GM12872 (cell line): ENCODE measurements around the gene POLR3GL.
A peak's percentile ranks its signal among the peaks of the same experiment; 100 is the strongest.

Experiments
- TF ChIP-seq, protein P1 (sequence below): IDR thresholded peaks from 3 replicates; pipeline ENCODE4 v1.5.1; 2011; ENCODE audit warnings: low read depth, mild to moderate bottlenecking, low read length, moderate library complexity; ENCODE audit not compliant: insufficient read depth

Gene POLR3GL

DNA sequence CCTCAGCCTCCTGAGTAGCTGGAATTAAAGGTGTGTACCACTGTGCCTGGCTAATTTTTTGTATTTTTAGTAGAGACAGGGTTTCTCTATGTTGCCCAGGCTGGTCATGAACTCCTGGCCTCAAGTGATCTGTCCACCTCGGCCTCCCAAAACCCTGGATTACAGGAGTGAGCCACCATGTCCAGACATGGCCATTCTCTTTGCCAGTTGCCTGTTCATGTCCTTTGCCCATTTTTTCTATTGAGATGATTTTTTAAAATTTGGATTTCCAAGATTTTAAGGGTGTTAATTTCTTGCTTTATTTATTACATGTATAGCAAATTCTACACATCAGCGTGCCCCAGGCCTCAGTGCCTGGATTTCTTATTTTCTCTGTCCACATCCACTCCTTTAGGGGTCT is 2.8 kb downstream of the POLR3GL start:
- TF ChIP-seq, protein P1, sequence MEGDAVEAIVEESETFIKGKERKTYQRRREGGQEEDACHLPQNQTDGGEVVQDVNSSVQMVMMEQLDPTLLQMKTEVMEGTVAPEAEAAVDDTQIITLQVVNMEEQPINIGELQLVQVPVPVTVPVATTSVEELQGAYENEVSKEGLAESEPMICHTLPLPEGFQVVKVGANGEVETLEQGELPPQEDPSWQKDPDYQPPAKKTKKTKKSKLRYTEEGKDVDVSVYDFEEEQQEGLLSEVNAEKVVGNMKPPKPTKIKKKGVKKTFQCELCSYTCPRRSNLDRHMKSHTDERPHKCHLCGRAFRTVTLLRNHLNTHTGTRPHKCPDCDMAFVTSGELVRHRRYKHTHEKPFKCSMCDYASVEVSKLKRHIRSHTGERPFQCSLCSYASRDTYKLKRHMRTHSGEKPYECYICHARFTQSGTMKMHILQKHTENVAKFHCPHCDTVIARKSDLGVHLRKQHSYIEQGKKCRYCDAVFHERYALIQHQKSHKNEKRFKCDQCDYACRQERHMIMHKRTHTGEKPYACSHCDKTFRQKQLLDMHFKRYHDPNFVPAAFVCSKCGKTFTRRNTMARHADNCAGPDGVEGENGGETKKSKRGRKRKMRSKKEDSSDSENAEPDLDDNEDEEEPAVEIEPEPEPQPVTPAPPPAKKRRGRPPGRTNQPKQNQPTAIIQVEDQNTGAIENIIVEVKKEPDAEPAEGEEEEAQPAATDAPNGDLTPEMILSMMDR, result no peak

- TF ChIP-seq, protein P1, result no peak
Measured at GRCh38 chr1:145972580-145972979, 8.1 kb downstream of the POLR3GL start.

DNA sequence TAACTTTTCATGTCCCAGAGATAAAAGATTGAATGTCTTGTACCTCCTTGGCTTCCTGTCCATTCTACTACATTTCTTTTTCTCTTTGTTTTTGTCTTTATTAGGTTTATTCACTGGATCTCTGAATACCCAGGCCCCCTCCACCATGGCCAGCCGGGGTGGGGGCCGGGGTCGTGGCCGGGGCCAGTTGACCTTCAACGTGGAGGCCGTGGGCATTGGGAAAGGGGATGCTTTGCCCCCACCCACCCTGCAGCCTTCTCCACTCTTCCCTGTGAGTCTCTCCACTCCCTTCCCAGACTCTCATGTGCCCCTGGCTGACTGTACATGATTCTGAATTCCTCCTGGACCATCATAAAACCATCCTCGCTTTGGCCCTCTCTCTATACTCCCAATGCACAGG is 10.2 kb downstream of the POLR3GL start:
- TF ChIP-seq, protein P1, result no peak

DNA sequence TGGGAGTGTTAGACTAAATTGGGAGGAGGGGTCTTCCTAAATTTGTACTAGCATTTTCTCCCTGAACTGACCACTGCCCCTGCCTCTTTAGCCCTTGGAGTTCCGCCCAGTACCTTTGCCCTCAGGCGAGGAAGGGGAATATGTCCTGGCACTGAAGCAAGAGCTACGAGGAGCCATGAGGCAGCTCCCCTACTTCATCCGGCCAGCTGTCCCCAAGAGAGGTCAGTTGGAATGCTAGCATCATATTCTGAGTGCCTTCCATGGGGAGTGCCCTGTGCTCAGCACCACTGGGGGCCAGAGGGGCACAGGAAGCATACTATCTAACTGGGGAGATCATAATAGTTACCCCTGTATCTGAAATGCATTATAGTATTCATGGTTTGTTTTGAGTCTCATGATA is 10.7 kb downstream of the POLR3GL start:
- TF ChIP-seq, protein P1, result no peak

DNA sequence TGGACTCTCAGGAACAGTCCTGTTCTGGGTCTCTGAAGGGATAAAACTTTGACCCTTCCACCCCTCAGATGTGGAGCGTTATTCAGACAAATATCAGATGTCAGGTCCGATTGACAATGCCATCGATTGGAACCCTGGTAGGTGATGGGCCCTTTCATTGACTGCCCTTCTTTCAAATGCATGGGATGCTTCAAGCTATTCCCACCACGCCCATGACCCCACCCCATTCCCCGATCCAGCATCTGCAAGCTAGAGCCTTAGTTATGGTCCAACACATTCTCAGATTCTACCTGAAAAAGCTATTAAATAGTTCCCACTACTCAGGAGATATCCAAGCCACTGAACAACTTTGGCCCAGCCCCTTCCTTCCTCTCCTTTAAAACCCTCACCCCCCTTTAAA is 12.5 kb downstream of the POLR3GL start:
- TF ChIP-seq, protein P1, result no peak

- TF ChIP-seq, protein P1, result peak; percentile 84
Measured at GRCh38 chr1:145977486-145978470, 13.3 kb downstream of the POLR3GL start.

DNA sequence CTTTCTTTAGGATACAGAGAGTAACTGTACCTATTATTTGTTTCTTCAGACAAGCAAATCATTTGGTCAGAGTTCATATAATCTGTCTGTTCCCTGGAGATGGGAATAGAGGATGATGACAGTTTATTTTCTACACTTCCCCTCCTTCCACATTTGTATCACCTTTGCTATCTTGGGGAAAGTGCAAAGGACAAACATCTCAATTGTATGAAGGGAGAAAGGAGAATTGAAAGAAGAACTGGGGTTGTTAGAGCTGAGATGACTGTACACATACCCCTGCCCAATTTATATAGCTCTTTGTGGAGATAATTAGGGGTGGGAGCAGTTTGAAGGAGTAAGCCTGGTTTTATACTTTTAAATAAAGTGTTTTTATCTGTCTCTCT is 14.0 kb downstream of the POLR3GL start:
- TF ChIP-seq, protein P1, result no peak
